Measurements from ENCODE around the gene PSORS1C2. TPM values are rescaled to one million over a fixed set of nuclear protein-coding genes. Genes with fewer than 3 reads are reported as not detected.
"Not testable (repeated sequence)": the region's sequence is repeated elsewhere in the genome, so short reads cannot be mapped to it uniquely, and the experiment has no call there.

The PSORS1C2 gene
- total RNA-seq, result not detected
- not detected for polyA plus RNA-seq (ENCODE audit: insufficient read depth, low read depth, low replicate concordance)
- long read RNA-seq, donor 1, result 0 reads
- long read RNA-seq, donor 2, result 0 reads

GRCh38 chr6:31138982-31139381, at the start of gene PSORS1C2:
TSS of gene PSORS1C2 (minus strand) at chr6:31139066. CDS start at chr6:31139026, 40 bp downstream.
- H3K4me3 ChIP-seq, result peak within 1 kb of the TSS in 1 of 2 donors; percentile 38
- intact Hi-C loops (cut with DNase I; ENCODE audit: low total_unique reads), result loop anchor here (5.0 kb wide), 1 partner anchor 53 kb away; no protein-coding TSS in a partner anchor
- no peaks in the 10 kb centered on the region for H3K9me3 ChIP-seq
- no peaks in the 10 kb centered on the region for H3K4me1 ChIP-seq
- TF ChIP-seq CTCF (IDR thresholded peaks at IDR 0.05) (no peak), POLR2A (IDR thresholded peaks at IDR 0.05) (no peak)
- no peaks in the 10 kb centered on the region for H3K36me3 ChIP-seq (ENCODE audit: low read depth, missing control alignments)
- no peak for DNase-seq
- no peak within 1 kb of the TSS for H3K27ac ChIP-seq
- WGBS, 2 donors, result 86 to 94% methylated on average over 4 of the region's 4 CpGs
- H3K27me3 ChIP-seq, result no peaks in the 10 kb centered on the region

- Histone ChIP-seq H3K4me1 (no peaks in the 10 kb centered on the region), H3K4me3 (no peak overlapping the region), H3K27me3 (no peaks in the 10 kb centered on the region), H3K9me3 (no peaks in the 10 kb centered on the region), H3K27ac (no peak overlapping the region), H3K36me3 (ENCODE audit: low read depth, missing control alignments) (no peaks in the 10 kb centered on the region)
- WGBS, 2 donors, result 66 to 88% methylated on average over 5 of the region's 5 CpGs
- DNase-seq, result no peak
- intact Hi-C loops (cut with DNase I; ENCODE audit: low total_unique reads), result no loop called here
- no peak for TF ChIP-seq CTCF (IDR thresholded peaks at IDR 0.05)
- TF ChIP-seq POLR2A (IDR thresholded peaks at IDR 0.05), result no peak
These were observed 48.9 kb upstream of the PSORS1C2 start for GRCh38 chr6:31187780-31188194.

GRCh38 chr6:31186052-31186734, 47.3 kb upstream of the PSORS1C2 start:
- H3K36me3 ChIP-seq (ENCODE audit: low read depth, missing control alignments), result no peaks in the 10 kb centered on the region
- TF ChIP-seq CTCF (IDR thresholded peaks at IDR 0.05) (no peak), POLR2A (IDR thresholded peaks at IDR 0.05) (no peak)
- no peaks in the 10 kb centered on the region for H3K27me3 ChIP-seq
- H3K4me1 ChIP-seq, result no peaks in the 10 kb centered on the region
- no peak overlapping the region for H3K4me3 ChIP-seq
- no peaks in the 10 kb centered on the region for H3K9me3 ChIP-seq
- DNase-seq, result no peak
- H3K27ac ChIP-seq, result peak overlapping the region in 1 of 2 donors; percentile 88
- intact Hi-C loops (cut with DNase I; ENCODE audit: low total_unique reads), result no loop called here
- WGBS, 2 donors, result 58 to 89% methylated on average over 9 to 24 of the region's 24 CpGs

DNA sequence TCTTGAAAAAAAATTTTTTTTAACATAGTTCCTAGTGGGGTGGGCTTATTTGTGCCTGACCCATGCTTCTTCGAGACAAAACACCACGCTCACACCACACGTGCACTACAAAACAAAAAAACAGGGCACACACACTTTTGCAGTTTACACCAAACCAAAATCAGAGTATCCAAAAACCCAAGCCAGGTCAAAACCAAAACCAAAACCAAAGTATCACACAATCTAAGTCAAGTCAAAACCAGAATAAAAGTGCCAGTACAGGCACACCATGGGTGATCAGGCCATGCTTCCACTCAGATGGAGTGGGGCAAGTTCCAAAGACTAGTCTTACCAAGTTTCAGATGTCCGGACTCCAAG, 46.8 kb upstream of the PSORS1C2 start:
- H3K9me3 ChIP-seq; H3K27me3 ChIP-seq; DNase-seq; intact Hi-C loops (cut with DNase I; ENCODE audit: low total_unique reads); H3K36me3 ChIP-seq (ENCODE audit: low read depth, missing control alignments); H3K4me3 ChIP-seq; H3K4me1 ChIP-seq: not testable (repeated sequence)
- 65 to 98% methylated on average over 3 to 4 of the region's 4 CpGs for WGBS, 2 donors
- peak overlapping the region in 1 of 2 donors; percentile 88 for H3K27ac ChIP-seq

DNA sequence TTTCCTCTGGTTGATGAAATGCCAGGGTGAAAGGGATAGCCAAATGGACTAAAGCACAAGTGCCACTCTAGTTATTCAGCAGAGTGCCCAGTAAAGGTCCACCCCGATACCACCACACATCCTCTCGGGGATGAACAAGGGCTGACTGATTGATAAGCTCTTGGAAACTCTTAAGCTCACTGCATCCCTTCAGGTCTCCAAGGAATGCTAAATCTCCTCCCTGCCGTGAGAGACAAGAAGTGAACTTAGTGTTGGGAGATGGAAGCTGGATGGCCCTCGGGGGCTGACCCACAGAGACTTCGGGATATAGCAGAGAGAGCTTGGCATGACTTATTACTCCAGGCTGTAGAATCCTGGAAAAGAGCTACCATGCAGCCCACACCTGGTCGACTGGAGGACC, 45.0 kb upstream of the PSORS1C2 start:
- H3K27ac ChIP-seq; intact Hi-C loops (cut with DNase I; ENCODE audit: low total_unique reads); H3K9me3 ChIP-seq; H3K4me1 ChIP-seq; H3K4me3 ChIP-seq; H3K36me3 ChIP-seq (ENCODE audit: low read depth, missing control alignments); H3K27me3 ChIP-seq; DNase-seq: not testable (repeated sequence)
- 64% methylated on average over 5 to 6 of the region's 6 CpGs for WGBS, 2 donors

GRCh38 chr6:31183287-31183686, 44.4 kb upstream of the PSORS1C2 start:
- intact Hi-C loops (cut with DNase I; ENCODE audit: low total_unique reads); H3K27ac ChIP-seq; DNase-seq; H3K36me3 ChIP-seq (ENCODE audit: low read depth, missing control alignments); H3K4me3 ChIP-seq; H3K27me3 ChIP-seq; H3K9me3 ChIP-seq; H3K4me1 ChIP-seq: not testable (repeated sequence)
- 44 to 97% methylated on average over 2 of the region's 2 CpGs for WGBS, 2 donors

Data from testis (tissue), 5 donors.